GM23248 (cell line): ENCODE results near the gene CCS. TPM values are rescaled to one million over a fixed set of nuclear protein-coding genes. Genes with fewer than 3 reads are reported as not detected.
A peak's percentile ranks its signal among the peaks of the same experiment; 100 is the strongest.

Experiments used
- DNase-seq: peaks from one replicate; pipeline ENCODE4 v3.0.0-alpha.2; 2015
- H2AFZ ChIP-seq: fragments of 200-600 bp; sonication (generic); 2 replicates; pipeline ENCODE4 v1.6.1; 2016; ENCODE audit warnings: antibody characterized with exemption
- H3F3A ChIP-seq: fragments of 200-600 bp; sonication (generic); 2 replicates; pipeline ENCODE4 v1.6.1; 2016; ENCODE audit warnings: mild to moderate bottlenecking, antibody characterized with exemption, mixed run types; ENCODE audit not compliant: insufficient read depth
- H3K27ac ChIP-seq: fragments of 200-600 bp; sonication (generic); 2 replicates; pipeline ENCODE4 v1.5.1; 2016; ENCODE audit warnings: mild to moderate bottlenecking
- H3K27me3 ChIP-seq: fragments of 200-600 bp; sonication (generic); replicated peaks from 2 replicates; pipeline ENCODE4 v1.6.1; 2016; ENCODE audit warnings: mild to moderate bottlenecking; ENCODE audit not compliant: insufficient read depth
- H3K36me3 ChIP-seq: fragments of 200-600 bp; sonication (generic); 2 replicates; pipeline ENCODE4 v1.6.1; 2016; ENCODE audit warnings: low read depth, mild to moderate bottlenecking
- H3K4me1 ChIP-seq: fragments of 200-600 bp; sonication (generic); 2 replicates; pipeline ENCODE4 v1.6.1; 2016; ENCODE audit warnings: mild to moderate bottlenecking; ENCODE audit not compliant: insufficient read depth
- H3K4me2 ChIP-seq: fragments of 200-600 bp; sonication (generic); one replicate; pipeline ENCODE4 v1.6.1; 2016; ENCODE audit warnings: mild to moderate bottlenecking; ENCODE audit not compliant: unreplicated experiment
- H3K4me3 ChIP-seq: fragments of 200-600 bp; sonication (generic); 2 replicates; pipeline ENCODE4 v1.5.1; 2016; ENCODE audit warnings: mild to moderate bottlenecking
- H3K79me2 ChIP-seq: fragments of 200-600 bp; sonication (generic); 2 replicates; pipeline ENCODE4 v1.6.1; 2016; ENCODE audit warnings: mild to moderate bottlenecking; ENCODE audit not compliant: insufficient read depth
- H3K9ac ChIP-seq: fragments of 200-600 bp; sonication (generic); 2 replicates; pipeline ENCODE4 v1.6.1; 2016; ENCODE audit warnings: mild to moderate bottlenecking
- H3K9me2 ChIP-seq: fragments of 200-600 bp; sonication (generic); 2 replicates; pipeline ENCODE4 v1.6.1; 2016; ENCODE audit warnings: mixed run types, mild to moderate bottlenecking, moderate library complexity; ENCODE audit not compliant: insufficient read depth
- H3K9me3 ChIP-seq: fragments of 200-600 bp; sonication (generic); one replicate; pipeline ENCODE4 v1.6.1; 2017; ENCODE audit warnings: low read depth
- H4K20me1 ChIP-seq: fragments of 200-600 bp; sonication (generic); 2 replicates; pipeline ENCODE4 v1.6.0; 2016; ENCODE audit not compliant: insufficient read depth
- EZH2 ChIP-seq: fragments of 200-600 bp; sonication (generic); IDR thresholded peaks from 2 replicates; pipeline ENCODE4 v1.6.1; 2018; ENCODE audit warnings: antibody characterized with exemption, mild to moderate bottlenecking; ENCODE audit not compliant: insufficient read depth, poor library complexity, severe bottlenecking
- EZH2phosphoT487 ChIP-seq: fragments of 200-600 bp; sonication (generic); IDR thresholded peaks from 2 replicates; pipeline ENCODE4 v1.6.1; 2018; ENCODE audit warnings: antibody characterized with exemption, moderate library complexity, mild to moderate bottlenecking, low read depth; ENCODE audit not compliant: insufficient read depth
- WGBS, 2 experiments: methylation state at CpG; one replicate each; pipeline ENCODE4 v1.1.6; 2015 to 2017; ENCODE audit warnings: low lambda C conversion rate in 2 of 2, low coverage in 1 of 2; ENCODE audit errors: missing lambda C conversion rate in 2 of 2; 5-methylcytosine and 5-hydroxymethylcytosine counted together
- in situ Hi-C: fragments of 300-500 bp; cut with MboI; formaldehyde crosslinking; loops from 2 replicates; pipeline ENCODE4 v1.15.0; 2020
- polyA plus RNA-seq: library from polyadenylated mRNA; unstranded; fragments of >200 nt; fragmentation: Nextera tagmentation; extraction: Ambion mirVana; gene quantifications from 2 replicates; pipeline ENCODE4 v1.2.1, GENCODE V29; 2016
- total RNA-seq: library from RNA; depleted of rRNA; stranded (reverse); fragments of >200 nt; shearing (Covaris generic); gene quantifications from 2 replicates; pipeline ENCODE4 v1.2.3, GENCODE V29; 2014

Gene CCS
- total and polyA plus RNA-seq, 2 experiments from 2014 or later: 28.0 to 44.2 TPM

DNA sequence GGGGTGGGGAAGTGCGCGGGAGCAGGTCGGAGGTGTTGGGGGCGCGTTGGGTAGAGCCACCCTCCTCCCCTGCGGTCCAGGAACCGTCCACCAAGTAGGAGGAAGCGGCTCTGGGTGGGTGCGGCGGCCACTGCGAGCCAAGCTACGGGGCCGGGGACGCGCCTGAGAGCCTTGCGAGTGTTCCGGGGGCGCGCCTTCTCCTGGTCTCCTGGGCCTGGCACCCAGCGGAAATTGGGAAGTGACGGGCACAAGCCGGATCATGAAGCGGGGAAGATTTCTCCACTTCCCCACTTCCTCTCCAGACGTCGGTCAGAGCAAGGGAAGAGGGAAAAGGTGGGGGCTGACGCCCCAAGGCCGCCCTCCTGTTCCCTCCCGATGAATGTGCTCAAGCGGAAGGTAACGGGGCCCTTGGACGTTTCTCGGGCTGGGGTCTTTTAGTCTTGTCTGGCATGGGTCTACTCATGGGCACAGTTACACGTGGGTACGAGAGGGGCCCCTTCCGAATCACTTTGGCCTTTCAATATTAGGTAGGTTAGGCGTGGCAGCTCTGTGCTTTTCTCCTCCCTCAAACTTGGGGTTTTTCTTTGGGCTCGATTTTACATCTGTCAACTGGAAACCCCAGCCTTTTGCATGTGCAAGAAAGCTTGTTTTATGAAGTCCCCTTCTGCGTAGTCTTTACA, 24.3 kb downstream of the CCS start:
- 1% methylated on average over 30 to 34 of the region's 38 CpGs for WGBS, 2 experiments
- Histone ChIP-seq H4K20me1 (peaks cover 22% of the 10 kb centered on the region), H3K36me3 (peaks cover 6% of the 10 kb centered on the region; the same call in 1 of the 2 replicates), H3K27ac (peak overlapping the region; percentile 97), H2AFZ (no peak overlapping the region), H3K9me2 (no peaks in the 10 kb centered on the region), H3K9me3 (no peaks in the 10 kb centered on the region), H3K4me2 (peak overlapping the region; percentile 99), H3K4me3 (peak overlapping the region; percentile 89), H3K27me3 (no peaks in the 10 kb centered on the region), H3K9ac (peak overlapping the region; percentile 96), H3K79me2 (peaks cover 68% of the 10 kb centered on the region), H3K4me1 (peaks cover 30% of the 10 kb centered on the region), H3F3A (peaks cover 29% of the 10 kb centered on the region)
- peak; percentile 91 for DNase-seq
- in situ Hi-C loops: no loop called here
- TF ChIP-seq EZH2: no peak
- TF ChIP-seq EZH2phosphoT487: no peak

DNA sequence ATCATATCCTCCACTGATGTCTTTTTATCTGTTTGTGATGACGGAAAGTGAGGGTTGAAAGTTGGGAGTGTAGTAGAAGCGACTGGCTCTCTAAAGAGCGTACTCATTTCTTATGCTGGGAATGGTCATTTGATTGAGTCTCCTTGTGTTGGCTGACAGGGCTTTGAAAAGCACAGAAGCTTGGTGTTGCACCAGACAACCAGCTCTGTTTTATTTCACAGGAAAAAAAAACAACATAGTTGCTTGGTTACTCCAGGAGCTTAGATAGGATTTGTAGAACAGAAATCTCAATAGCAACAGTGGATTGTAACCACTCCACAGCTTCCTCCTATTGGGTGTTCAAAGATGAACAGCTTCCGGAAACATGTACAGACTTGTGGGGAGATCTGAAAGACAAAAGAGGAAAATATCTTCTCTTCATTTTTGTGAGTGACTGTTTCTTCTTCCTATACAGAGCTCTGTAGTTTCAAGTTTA, 26.1 kb downstream of the CCS start:
- H3K4me1 ChIP-seq: peaks cover 30% of the 10 kb centered on the region
- TF ChIP-seq EZH2 (no peak), EZH2phosphoT487 (no peak)
- H3K9ac ChIP-seq: peak overlapping the region; percentile 96
- 28 to 29% methylated on average over 4 of the region's 4 CpGs for WGBS, 2 experiments
- no peak overlapping the region for H2AFZ ChIP-seq
- peak overlapping the region; percentile 97 for H3K27ac ChIP-seq
- peaks cover 12% of the 10 kb centered on the region; the same call in 1 of the 2 replicates for H3K36me3 ChIP-seq
- H3F3A ChIP-seq: peaks cover 29% of the 10 kb centered on the region
- H3K27me3 ChIP-seq: no peaks in the 10 kb centered on the region
- peak overlapping the region; percentile 99 for H3K4me2 ChIP-seq
- peak; percentile 79 for DNase-seq
- H3K9me3 ChIP-seq: no peaks in the 10 kb centered on the region
- in situ Hi-C loops: no loop called here
- H4K20me1 ChIP-seq: peaks cover 40% of the 10 kb centered on the region
- peak overlapping the region; percentile 89 for H3K4me3 ChIP-seq
- H3K79me2 ChIP-seq: peaks cover 86% of the 10 kb centered on the region
- H3K9me2 ChIP-seq: no peaks in the 10 kb centered on the region

- Histone ChIP-seq H3K27ac (no peak overlapping the region), H3K79me2 (peaks cover 100% of the 10 kb centered on the region), H3K4me2 (no peak overlapping the region), H3F3A (0 out of 2 replicates have a peak, but pooled peaks cover 3% of the 10 kb centered on the region), H3K4me3 (no peak overlapping the region), H4K20me1 (peaks cover 39% of the 10 kb centered on the region), H3K27me3 (no peaks in the 10 kb centered on the region), H3K9me2 (no peaks in the 10 kb centered on the region), H3K4me1 (peaks cover 15% of the 10 kb centered on the region; the same call in 1 of the 2 replicates), H3K9me3 (no peaks in the 10 kb centered on the region), H3K36me3 (peaks cover 57% of the 10 kb centered on the region), H2AFZ (no peak overlapping the region), H3K9ac (no peak overlapping the region)
- TF ChIP-seq EZH2 (no peak), EZH2phosphoT487 (no peak)
- no peak for DNase-seq
- 89 to 90% methylated on average over 16 of the region's 16 CpGs for WGBS, 2 experiments
- in situ Hi-C loops: no loop called here
These were observed 31.5 kb downstream of the CCS start for GRCh38 chr11:66624450-66624849.

GRCh38 chr11:66625041-66625751, 32.2 kb downstream of the CCS start:
- H3K4me2 ChIP-seq: no peak overlapping the region
- no peak for TF ChIP-seq EZH2phosphoT487
- no peak for TF ChIP-seq EZH2
- peaks cover 100% of the 10 kb centered on the region for H3K79me2 ChIP-seq
- no peaks in the 10 kb centered on the region for H3K27me3 ChIP-seq
- H3K4me1 ChIP-seq: peaks cover 11% of the 10 kb centered on the region; the same call in 1 of the 2 replicates
- H3K9me2 ChIP-seq: no peaks in the 10 kb centered on the region
- H4K20me1 ChIP-seq: peaks cover 39% of the 10 kb centered on the region
- H3K27ac ChIP-seq: no peak overlapping the region
- peaks cover 63% of the 10 kb centered on the region for H3K36me3 ChIP-seq
- 92 to 96% methylated on average over 15 to 26 of the region's 26 CpGs for WGBS, 2 experiments
- H3K9ac ChIP-seq: no peak overlapping the region
- H3K9me3 ChIP-seq: no peaks in the 10 kb centered on the region
- H2AFZ ChIP-seq: no peak overlapping the region
- no peaks in the 10 kb centered on the region for H3F3A ChIP-seq
- DNase-seq: no peak
- in situ Hi-C loops: no loop called here
- H3K4me3 ChIP-seq: no peak overlapping the region
